GM23338 (cell line): ENCODE results near the gene CATSPERD. TPM values are rescaled to one million over a fixed set of nuclear protein-coding genes. Genes with fewer than 3 reads are reported as not detected.

Experiments used
- ATAC-seq: fragments of 200-7000 bp; cut with Tn5 transposase; 3 replicates; pipeline ENCODE4 v1.9.1; 2020
- DNase-seq: peaks from one replicate; pipeline ENCODE4 v3.0.0-alpha.2; 2015; ENCODE audit warnings: low spot score
- H2AFZ ChIP-seq: fragments of 200-600 bp; sonication (generic); 2 replicates; pipeline ENCODE4 v1.8.0; 2016; ENCODE audit warnings: antibody characterized with exemption, mild to moderate bottlenecking, moderate library complexity
- H3F3A ChIP-seq: fragments of 200-600 bp; sonication (generic); replicated peaks from 2 replicates; pipeline ENCODE4 v1.8.0; 2017; ENCODE audit warnings: antibody characterized with exemption, mixed run types, low read depth
- H3K27ac ChIP-seq: fragments of 200-600 bp; sonication (generic); 2 replicates; pipeline ENCODE4 v1.6.1; 2016; ENCODE audit warnings: low read depth
- H3K27me3 ChIP-seq: fragments of 200-600 bp; sonication (generic); 2 replicates; pipeline ENCODE4 v1.8.0; 2016; ENCODE audit warnings: mild to moderate bottlenecking, mixed run types, moderate library complexity; ENCODE audit not compliant: insufficient read depth
- H3K36me3 ChIP-seq: fragments of 200-600 bp; sonication (generic); 2 replicates; pipeline ENCODE4 v1.8.0; 2016; ENCODE audit warnings: mild to moderate bottlenecking; ENCODE audit not compliant: insufficient read depth
- H3K4me1 ChIP-seq: fragments of 200-600 bp; sonication (generic); 2 replicates; pipeline ENCODE4 v1.8.0; 2016; ENCODE audit warnings: mild to moderate bottlenecking, moderate library complexity; ENCODE audit not compliant: insufficient read depth
- H3K4me2 ChIP-seq: fragments of 200-600 bp; sonication (generic); 2 replicates; pipeline ENCODE4 v1.7.1; 2017; ENCODE audit warnings: mixed run types
- H3K4me3 ChIP-seq: fragments of 200-600 bp; sonication (generic); 2 replicates; pipeline ENCODE4 v1.6.1; 2016; ENCODE audit warnings: mixed run types
- H3K79me2 ChIP-seq: fragments of 200-600 bp; sonication (generic); replicated peaks from 2 replicates; pipeline ENCODE4 v1.8.0; 2017; ENCODE audit warnings: mild to moderate bottlenecking; ENCODE audit not compliant: insufficient read depth
- H3K9me2 ChIP-seq: fragments of 200-600 bp; sonication (generic); 2 replicates; pipeline ENCODE4 v1.8.0; 2017; ENCODE audit not compliant: insufficient read depth
- H4K20me1 ChIP-seq: fragments of 200-600 bp; sonication (generic); replicated peaks from 2 replicates; pipeline ENCODE4 v1.8.0; 2017; ENCODE audit warnings: mild to moderate bottlenecking; ENCODE audit not compliant: insufficient read depth
- H3K27ac Mint-ChIP-seq: 2 replicates; pipeline ENCODE4 v1.8.0; 2020; ENCODE audit warnings: inconsistent platforms, mild to moderate bottlenecking, moderate library complexity, mixed read lengths
- H3K27me3 Mint-ChIP-seq: 3 replicates; pipeline ENCODE4 v1.8.0; 2022; ENCODE audit warnings: low read depth, mild to moderate bottlenecking, moderate library complexity, mixed read lengths, inconsistent platforms; ENCODE audit not compliant: insufficient read depth, poor library complexity
- H3K36me3 Mint-ChIP-seq: 3 replicates; pipeline ENCODE4 v1.8.0; 2021; ENCODE audit warnings: low read depth, mild to moderate bottlenecking, inconsistent platforms, moderate library complexity, mixed read lengths
- H3K4me1 Mint-ChIP-seq: 3 replicates; pipeline ENCODE4 v1.8.0; 2020; ENCODE audit warnings: mild to moderate bottlenecking, inconsistent platforms, mixed read lengths
- H3K4me3 Mint-ChIP-seq: 3 replicates; pipeline ENCODE4 v1.8.0; 2021; ENCODE audit warnings: moderate library complexity, mild to moderate bottlenecking, inconsistent platforms, mixed read lengths
- H3K9me3 Mint-ChIP-seq: 3 replicates; pipeline ENCODE4 v1.8.0; 2020; ENCODE audit warnings: moderate library complexity, mild to moderate bottlenecking, inconsistent platforms, mixed read lengths
- CTCF ChIP-seq, 2 experiments: fragments of 200-600 bp in 1 of 2; sonication (generic) in 1 of 2; conservative IDR thresholded peaks; 2 replicates each; pipeline versions ENCODE4 v1.5.1 to v1.6.1; 2016 to 2017; ENCODE audit warnings: antibody characterized with exemption in 2 of 2, low read depth in 2 of 2, mild to moderate bottlenecking in 2 of 2, moderate library complexity in 1 of 2
- ETS1 ChIP-seq: IDR thresholded peaks from 2 replicates; pipeline ENCODE4 v1.6.1; 2016; ENCODE audit warnings: antibody characterized with exemption
- EZH2 ChIP-seq: fragments of 200-600 bp; sonication (generic); IDR thresholded peaks from one replicate; pipeline ENCODE4 v1.8.0; 2017; ENCODE audit warnings: antibody characterized with exemption, mild to moderate bottlenecking, low read depth; ENCODE audit not compliant: unreplicated experiment
- JUNB ChIP-seq: IDR thresholded peaks from one replicate; pipeline ENCODE4 v1.6.1; 2016; ENCODE audit warnings: antibody characterized with exemption; ENCODE audit not compliant: unreplicated experiment
- POLR2AphosphoS5 ChIP-seq: IDR thresholded peaks from 2 replicates; pipeline ENCODE4 v1.6.1; 2016; ENCODE audit warnings: antibody characterized with exemption, low read depth
- STAT1 ChIP-seq: IDR thresholded peaks from one replicate; pipeline ENCODE4 v1.6.1; 2016; ENCODE audit warnings: antibody characterized with exemption; ENCODE audit not compliant: unreplicated experiment
- ZNF114 ChIP-seq: fragments of 250-450 bp; sonication (Bioruptor Pico); IDR thresholded peaks from 2 replicates; pipeline ENCODE4 v1.5.0; 2020; ENCODE audit warnings: mild to moderate bottlenecking, moderate library complexity
- ZNF331 ChIP-seq: fragments of 250-450 bp; sonication (Bioruptor Pico); IDR thresholded peaks from 2 replicates; pipeline ENCODE4 v1.5.0; 2020; ENCODE audit warnings: low read depth, mild to moderate bottlenecking, moderate library complexity
- ZNF462 ChIP-seq: fragments of 250-450 bp; sonication (Bioruptor Pico); IDR thresholded peaks from 2 replicates; pipeline ENCODE4 v1.5.0; 2020; ENCODE audit warnings: mild to moderate bottlenecking, moderate library complexity
- polyA plus RNA-seq: library from polyadenylated mRNA; unstranded; fragments of >200 nt; fragmentation: Nextera tagmentation; extraction: Ambion mirVana; gene quantifications from 2 replicates; pipeline ENCODE4 v1.2.1, GENCODE V29; 2016
- total RNA-seq: library from RNA; depleted of rRNA; stranded (reverse); fragments of >200 nt; shearing (Covaris generic); gene quantifications from 2 replicates; pipeline ENCODE4 v1.2.3, GENCODE V29; 2014

CATSPERD gene
- total and polyA plus RNA-seq, 2 experiments from 2014 or later, result 0.17 TPM; not detected in 1

GRCh38 chr19:5806133-5806489 is 85.7 kb downstream of the CATSPERD start:
- no peak for DNase-seq
- H3K79me2 ChIP-seq, result no peaks in the 10 kb centered on the region
- peaks cover 41% of the 10 kb centered on the region for H3K27me3 Mint-ChIP-seq
- H3K36me3 Mint-ChIP-seq, result peaks cover 2% of the 10 kb centered on the region; the same call in 2 of the 3 replicates
- peaks cover 3% of the 10 kb centered on the region; the same call in 2 of the 3 replicates for H3K9me3 Mint-ChIP-seq
- peaks cover 15% of the 10 kb centered on the region for H3K27me3 ChIP-seq
- H3K4me2 ChIP-seq, result peak overlapping the region; percentile 82
- H2AFZ ChIP-seq, result peak overlapping the region; percentile 91; the same call in 1 of the 2 replicates
- no peaks in the 10 kb centered on the region; the same call in 1 of the 2 replicates for H4K20me1 ChIP-seq
- H3K27ac ChIP-seq, result no peak overlapping the region
- peaks cover 23% of the 10 kb centered on the region for H3K4me1 Mint-ChIP-seq
- no peaks in the 10 kb centered on the region for H3F3A ChIP-seq
- peak overlapping the region; percentile 57 for H3K4me3 ChIP-seq
- peaks cover 6% of the 10 kb centered on the region; the same call in 1 of the 2 replicates for H3K4me1 ChIP-seq
- peak overlapping the region; percentile 69 for H3K4me3 Mint-ChIP-seq
- no peak for TF ChIP-seq ETS1
- TF ChIP-seq CTCF (conservative IDR thresholded peaks at IDR 0.05; ENCODE audit: low read depth in 2 of 2), result peak in 1 of 2 experiments; percentile 5; a peak in 1 of 4 replicates
- H3K36me3 ChIP-seq, result no peaks in the 10 kb centered on the region
- no peak for ATAC-seq
- peaks cover 5% of the 10 kb centered on the region; the same call in 1 of the 2 replicates for H3K9me2 ChIP-seq
- H3K27ac Mint-ChIP-seq, result no peak overlapping the region

GRCh38 chr19:5806905-5807304 is 86.5 kb downstream of the CATSPERD start:
- H3K36me3 ChIP-seq, result no peaks in the 10 kb centered on the region
- peaks cover 15% of the 10 kb centered on the region for H3K27me3 ChIP-seq
- H3K4me1 Mint-ChIP-seq, result peaks cover 21% of the 10 kb centered on the region
- H3K4me1 ChIP-seq, result peaks cover 6% of the 10 kb centered on the region; the same call in 1 of the 2 replicates
- H3K4me3 Mint-ChIP-seq, result peak overlapping the region; percentile 4; the same call in 1 of the 3 replicates
- H3K9me2 ChIP-seq, result peaks cover 5% of the 10 kb centered on the region; the same call in 1 of the 2 replicates
- H3F3A ChIP-seq, result no peaks in the 10 kb centered on the region
- peaks cover 3% of the 10 kb centered on the region; the same call in 2 of the 3 replicates for H3K9me3 Mint-ChIP-seq
- H3K36me3 Mint-ChIP-seq, result peaks cover 2% of the 10 kb centered on the region; the same call in 2 of the 3 replicates
- no peak overlapping the region for H3K4me3 ChIP-seq
- H4K20me1 ChIP-seq, result no peaks in the 10 kb centered on the region; the same call in 1 of the 2 replicates
- H3K27me3 Mint-ChIP-seq, result peaks cover 39% of the 10 kb centered on the region
- no peak overlapping the region for H3K27ac Mint-ChIP-seq
- DNase-seq (no peak), ATAC-seq (no peak)
- H3K4me2 ChIP-seq, result no peak overlapping the region
- no peaks in the 10 kb centered on the region for H3K79me2 ChIP-seq
- H2AFZ ChIP-seq, result no peak overlapping the region
- H3K27ac ChIP-seq, result no peak overlapping the region
- TF ChIP-seq POLR2AphosphoS5 (no peak), ZNF114 (CRISPR knock-in tag) (no peak), JUNB (no peak), ZNF331 (no peak), ETS1 (no peak), EZH2 (no peak), ZNF462 (CRISPR knock-in tag) (no peak), STAT1 (no peak)
